SK-N-SH (cell line): ENCODE measurements around the gene ARL14EP. TPM values are rescaled to one million over a fixed set of nuclear protein-coding genes. Genes with fewer than 3 reads are reported as not detected.

Experiments
- CTCF ChIA-PET: fragments of 300-600, 350-600 bp; formaldehyde crosslinking; extraction: SDS; loops from one replicate; lab custom pipeline; 2021; lab: Yijun Ruan, JAX
- POLR2A ChIA-PET: fragments of 350-600 bp; sonication (Branson Sonifier 250); formaldehyde crosslinking; extraction: SDS; loops from one replicate; lab custom pipeline; 2020; ENCODE audit warnings: antibody characterized with exemption, inconsistent platforms; lab: Yijun Ruan, JAX
- DNase-seq: peaks from one replicate; pipeline ENCODE4 v3.0.0; 2012
- H2AFZ ChIP-seq: fragments of 200-600 bp; sonication (generic); 2 replicates; pipeline ENCODE4 v1.8.1; 2016; ENCODE audit warnings: antibody characterized with exemption, mild to moderate bottlenecking, low read depth
- H3F3A ChIP-seq: fragments of 200-600 bp; sonication (generic); replicated peaks from 2 replicates; pipeline ENCODE3; 2016; ENCODE audit warnings: antibody characterized with exemption, mild to moderate bottlenecking; ENCODE audit not compliant: insufficient read depth
- H3K27ac ChIP-seq, 2 experiments: fragments of 200-500 bp in 1 of 2; fragments of 200-600 bp in 1 of 2; sonication (Bioruptor generic) in 1 of 2; sonication (generic), shearing (Covaris generic) in 1 of 2; 2 replicates each; pipeline versions ENCODE4 v1.5.1 to v1.6.1; 2014 to 2016; ENCODE audit warnings: low read depth in 2 of 2, inconsistent platforms in 1 of 2, low read length in 1 of 2, mild to moderate bottlenecking in 1 of 2, mixed read lengths in 1 of 2
- H3K27me3 ChIP-seq: fragments of 200-600 bp; sonication (generic), shearing (Covaris generic); 2 replicates; pipeline ENCODE4 v1.6.1; 2016; ENCODE audit warnings: mixed run types; ENCODE audit not compliant: insufficient read depth
- H3K36me3 ChIP-seq, 2 experiments: fragments of 200-500 bp in 1 of 2; fragments of 200-600 bp in 1 of 2; sonication (Bioruptor generic) in 1 of 2; sonication (generic) in 1 of 2; replicated peaks in 1 of 2; 2 replicates each; pipeline versions ENCODE3 to v1.5.1; 2014 to 2016; ENCODE audit warnings: low read length in 1 of 2, mild to moderate bottlenecking in 1 of 2; ENCODE audit not compliant: insufficient read depth in 2 of 2, control insufficient read depth in 1 of 2
- H3K4me1 ChIP-seq, 2 experiments: fragments of 200-500 bp in 1 of 2; fragments of 200-600 bp in 1 of 2; sonication (Bioruptor generic) in 1 of 2; sonication (generic), shearing (Covaris generic) in 1 of 2; 2 replicates each; pipeline versions ENCODE4 v1.5.1 to v1.6.1; 2014 to 2016; ENCODE audit warnings: low read depth in 1 of 2, low read length in 1 of 2, mixed run types in 1 of 2; ENCODE audit not compliant: insufficient read depth in 2 of 2, control insufficient read depth in 1 of 2
- H3K4me2 ChIP-seq: fragments of 200-600 bp; sonication (generic), shearing (Covaris generic); 2 replicates; pipeline ENCODE4 v1.6.1; 2017; ENCODE audit warnings: mixed run types
- H3K4me3 ChIP-seq, 2 experiments: fragments of 200-500 bp in 1 of 2; fragments of 200-600 bp in 1 of 2; sonication (Bioruptor generic) in 1 of 2; sonication (generic), shearing (Covaris generic) in 1 of 2; 2 replicates each; pipeline versions ENCODE4 v1.5.1 to v1.8.1; 2014 to 2016; ENCODE audit warnings: low read depth in 2 of 2, inconsistent platforms in 1 of 2, low read length in 1 of 2, mild to moderate bottlenecking in 1 of 2, mixed read lengths in 1 of 2, moderate library complexity in 1 of 2
- H3K79me2 ChIP-seq: fragments of 200-600 bp; sonication (generic); 2 replicates; pipeline ENCODE4 v1.8.1; 2017; ENCODE audit warnings: mild to moderate bottlenecking; ENCODE audit not compliant: insufficient read depth
- H3K9ac ChIP-seq: fragments of 200-600 bp; sonication (generic); 2 replicates; pipeline ENCODE4 v1.6.1; 2017; ENCODE audit warnings: mixed run types
- H3K9me2 ChIP-seq: fragments of 200-600 bp; sonication (generic); 2 replicates; pipeline ENCODE4 v1.6.1; 2017; ENCODE audit warnings: mixed run types
- H3K9me3 ChIP-seq: fragments of 200-600 bp; sonication (generic); 2 replicates; pipeline ENCODE4 v1.6.1; 2017; ENCODE audit warnings: mixed run types, mild to moderate bottlenecking, moderate library complexity
- H4K20me1 ChIP-seq: fragments of 200-600 bp; sonication (generic); 2 replicates; pipeline ENCODE4 v1.6.1; 2017; ENCODE audit warnings: mild to moderate bottlenecking, mixed run types; ENCODE audit not compliant: insufficient read depth
- CHD2 ChIP-seq: fragments of 150-350 bp; IDR thresholded peaks from 2 replicates; pipeline ENCODE4 v1.6.1; 2018; ENCODE audit warnings: low read length; ENCODE audit not compliant: partially characterized antibody
- CTCF ChIP-seq: fragments of 200-600 bp; sonication (generic); IDR thresholded peaks from 2 replicates; pipeline ENCODE4 v1.6.1; 2017; ENCODE audit warnings: antibody characterized with exemption, mild to moderate bottlenecking, moderate library complexity
- EP300 ChIP-seq, 2 experiments: IDR thresholded peaks; 2 replicates each; pipeline versions ENCODE4 v1.4.0 to v1.6.1; 2012; ENCODE audit warnings: borderline replicate concordance in 1 of 2, low read depth in 1 of 2, low read length in 1 of 2
- IRF3 ChIP-seq: fragments of 150-350 bp; IDR thresholded peaks from 2 replicates; pipeline ENCODE4 v1.6.1; 2016; ENCODE audit warnings: mild to moderate bottlenecking, low read depth, low read length
- JUND ChIP-seq: IDR thresholded peaks from 2 replicates; pipeline ENCODE4 v1.4.0; 2012
- MAX ChIP-seq: IDR thresholded peaks from 2 replicates; pipeline ENCODE4 v1.4.0; 2012; ENCODE audit warnings: low read depth
- PBX3 ChIP-seq: IDR thresholded peaks from 2 replicates; pipeline ENCODE4; 2012
- RCOR1 ChIP-seq: fragments of 150-350 bp; IDR thresholded peaks from 2 replicates; pipeline ENCODE4 v1.6.1; 2017; ENCODE audit warnings: antibody characterized with exemption, low read length
- RXRA ChIP-seq: IDR thresholded peaks from 2 replicates; pipeline ENCODE4 v1.4.0; 2012; ENCODE audit warnings: low read depth, mild to moderate bottlenecking, borderline replicate concordance
- TAF1 ChIP-seq: IDR thresholded peaks from 2 replicates; pipeline ENCODE4 v1.6.1; 2012; ENCODE audit warnings: low read depth, mild to moderate bottlenecking, low read length, moderate library complexity, borderline replicate concordance
- TEAD4 ChIP-seq: IDR thresholded peaks from 2 replicates; pipeline ENCODE4 v1.4.0; 2012; ENCODE audit warnings: mild to moderate bottlenecking, borderline replicate concordance; ENCODE audit not compliant: insufficient read depth
- USF2 ChIP-seq: fragments of 150-350 bp; IDR thresholded peaks from 2 replicates; pipeline ENCODE4 v1.6.1; 2017; ENCODE audit warnings: antibody characterized with exemption, low read length, low read depth, borderline replicate concordance
- ZBTB33 ChIP-seq: IDR thresholded peaks from 2 replicates; pipeline ENCODE4 v1.4.0; 2012; ENCODE audit warnings: low read depth, borderline replicate concordance
- WGBS: methylation state at CpG from one replicate; pipeline ENCODE4 v1.1.6; 2017; ENCODE audit warnings: low lambda C conversion rate; 5-methylcytosine and 5-hydroxymethylcytosine counted together
- polyA plus RNA-seq, 3 experiments: library from polyadenylated mRNA; depleted of rRNA; stranded (reverse); fragments of >200 nt; gene quantifications; 2 replicates each; pipeline ENCODE4 v1.2.3, GENCODE V29; 2012

ARL14EP gene
- polyA plus RNA-seq, 1 of the 3 experiments (the other 2 are of a cell fraction), result 7.0 TPM

- no peaks in the 10 kb centered on the region for H3K9me3 ChIP-seq
- peaks cover 7% of the 10 kb centered on the region for H3F3A ChIP-seq
- H3K4me2 ChIP-seq, result no peak overlapping the region
- no peaks in the 10 kb centered on the region for H3K79me2 ChIP-seq
- H3K27me3 ChIP-seq, result no peaks in the 10 kb centered on the region
- no peaks in the 10 kb centered on the region for H3K4me1 ChIP-seq
- no peak for DNase-seq
- no peak overlapping the region for H3K9ac ChIP-seq
- H2AFZ ChIP-seq, result no peak overlapping the region
- H3K9me2 ChIP-seq, result no peaks in the 10 kb centered on the region
- no peak for TF ChIP-seq JUND
- TF ChIP-seq PBX3, result no peak
- TF ChIP-seq RCOR1, result no peak
- TF ChIP-seq TEAD4, result no peak
- no peak for TF ChIP-seq RXRA
- TF ChIP-seq CHD2, result no peak
- TF ChIP-seq ZBTB33, result no peak
- no peak for TF ChIP-seq EP300 (IDR thresholded peaks at IDR 0.05; ENCODE audit: borderline replicate concordance in 1 of 2, low read depth in 1 of 2, low read length in 1 of 2)
- no peak for TF ChIP-seq CTCF
- TF ChIP-seq MAX, result no peak
- TF ChIP-seq IRF3, result no peak
- no peak for TF ChIP-seq USF2
- no peak for TF ChIP-seq TAF1
- H3K36me3 ChIP-seq, result no peaks in the 10 kb centered on the region
- ChIA-PET POLR2A (no interaction called here), CTCF (no interaction called here)
- 13% methylated on average over 3 of the region's 3 CpGs for WGBS
- no peak overlapping the region for H3K4me3 ChIP-seq
- H3K27ac ChIP-seq, result no peak overlapping the region; a peak in 1 of 4 replicates
- H4K20me1 ChIP-seq, result no peaks in the 10 kb centered on the region
These were observed 38.1 kb upstream of the ARL14EP start for GRCh38 chr11:30284836-30285235.
